ENCODE results near the gene CNTNAP4.
A peak's percentile ranks its signal among the peaks of the same experiment; 100 is the strongest.

The CNTNAP4 gene

DNA sequence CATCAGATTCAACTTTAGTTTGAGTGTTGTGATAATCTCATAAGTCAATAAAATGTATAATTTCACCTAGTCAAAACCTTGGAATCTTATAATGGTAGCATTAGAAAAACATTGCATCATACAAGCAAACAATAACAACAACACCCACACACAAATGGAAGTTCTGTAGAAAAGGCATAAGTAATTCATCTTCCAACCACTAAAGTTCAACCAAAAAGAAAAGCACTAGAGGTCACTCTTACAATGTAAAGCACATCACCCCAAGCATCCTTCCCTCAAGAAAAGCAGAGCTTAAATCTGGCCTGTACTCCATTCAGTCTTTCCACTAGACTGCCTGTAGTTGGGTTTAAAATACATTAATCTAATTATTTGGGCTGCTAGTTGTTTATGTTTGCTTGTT lies 1.8 kb downstream of the CNTNAP4 start:
- TF ChIP-seq CTCF (IDR thresholded peaks at IDR 0.05; ENCODE audit: extremely low read depth, missing control alignments): no peak
- peak; percentile 4 for DNase-seq (ENCODE audit: low spot score)

DNA sequence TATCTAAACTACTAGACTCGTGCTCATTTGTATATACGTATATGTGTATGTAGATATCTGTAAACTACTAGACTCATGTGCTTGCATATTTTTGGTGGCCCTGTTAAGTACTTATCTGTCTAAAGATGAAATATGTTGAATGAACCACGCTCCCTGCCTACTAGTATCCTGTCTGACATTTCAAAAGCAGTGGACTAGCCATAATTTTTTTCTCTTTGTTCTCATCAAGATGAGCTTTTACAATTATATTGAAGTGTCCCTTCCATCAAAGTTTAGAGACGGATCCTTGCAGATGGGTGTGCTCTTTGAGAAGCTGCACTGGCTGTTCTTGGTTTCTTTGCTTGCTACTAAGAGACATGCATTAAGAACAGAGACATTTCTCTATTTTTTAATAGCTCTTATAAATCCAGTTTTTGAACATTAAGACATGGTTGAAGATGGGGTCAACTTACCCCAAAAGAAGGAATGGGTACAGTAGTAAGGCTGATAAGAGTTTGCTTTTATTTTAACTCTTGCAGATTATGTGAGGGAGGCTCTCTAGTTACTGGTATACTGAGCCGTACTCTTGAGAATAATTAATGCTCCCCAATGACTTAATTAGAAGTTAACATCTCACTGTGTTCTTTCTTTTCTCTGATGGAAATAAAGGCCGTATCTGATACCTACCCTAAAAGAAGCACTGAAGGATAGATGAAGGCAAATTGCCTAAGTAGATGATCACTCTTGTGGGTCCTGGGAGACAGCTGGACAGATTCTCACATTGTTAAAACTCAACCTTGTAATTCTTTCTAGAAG lies 3.4 kb downstream of the CNTNAP4 start:
- no peak for DNase-seq (ENCODE audit: low spot score)
- TF ChIP-seq CTCF (IDR thresholded peaks at IDR 0.05; ENCODE audit: extremely low read depth, missing control alignments): no peak

- DNase-seq (ENCODE audit: low spot score): no peak
- TF ChIP-seq CTCF (IDR thresholded peaks at IDR 0.05; ENCODE audit: extremely low read depth, missing control alignments): no peak
Observed at GRCh38 chr16:76287466-76287865, 10.3 kb downstream of the CNTNAP4 start.

- no peak for DNase-seq (ENCODE audit: low spot score)
- no peak for TF ChIP-seq CTCF (IDR thresholded peaks at IDR 0.05; ENCODE audit: extremely low read depth, missing control alignments)
Observed at GRCh38 chr16:76292218-76292617, 15.0 kb downstream of the CNTNAP4 start.

- TF ChIP-seq CTCF (IDR thresholded peaks at IDR 0.05; ENCODE audit: extremely low read depth, missing control alignments): no peak
- DNase-seq (ENCODE audit: low spot score): no peak
Observed at GRCh38 chr16:76293980-76294379, 16.8 kb downstream of the CNTNAP4 start.

- DNase-seq (ENCODE audit: low spot score): no peak
- no peak for TF ChIP-seq CTCF (IDR thresholded peaks at IDR 0.05; ENCODE audit: extremely low read depth, missing control alignments)
Observed at GRCh38 chr16:76294396-76295214, 17.4 kb downstream of the CNTNAP4 start.

- TF ChIP-seq CTCF (IDR thresholded peaks at IDR 0.05; ENCODE audit: extremely low read depth, missing control alignments): no peak
- DNase-seq (ENCODE audit: low spot score): no peak
Observed at GRCh38 chr16:76297941-76298340, 20.7 kb downstream of the CNTNAP4 start.
